ENCODE results near the gene SLAMF9.

DNA sequence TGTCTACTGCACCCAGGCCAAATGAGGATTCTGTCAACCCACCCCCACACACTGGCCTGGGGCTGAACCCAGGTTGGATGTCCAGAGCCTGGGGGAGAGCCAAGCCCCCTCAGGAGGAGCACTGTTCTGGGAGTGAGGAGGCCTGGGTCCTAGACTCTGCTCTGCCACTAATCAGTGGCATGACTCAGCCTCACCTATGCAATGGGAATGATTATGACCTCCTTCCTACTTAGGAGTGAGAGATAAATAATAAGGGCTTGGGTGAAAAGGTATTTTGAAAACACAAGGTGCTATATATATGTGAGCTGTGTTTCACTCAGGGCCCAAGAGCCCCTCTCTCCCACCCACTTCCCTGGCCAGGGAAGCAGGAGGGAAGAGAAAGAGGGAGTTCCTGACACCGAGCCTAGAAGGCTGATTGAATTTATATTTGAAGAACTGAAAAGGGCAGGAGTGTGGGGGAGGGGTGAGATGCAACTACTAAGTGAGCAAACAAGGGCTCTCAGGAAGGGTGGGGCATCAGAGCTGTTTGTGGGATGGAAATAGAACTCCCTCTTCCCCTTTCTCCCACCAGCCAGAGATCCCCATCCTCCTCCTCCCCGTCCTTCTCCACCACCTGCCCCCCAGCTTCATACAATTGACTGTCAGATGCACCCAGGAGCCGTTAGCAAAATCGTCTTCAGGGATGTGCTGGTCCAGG lies 16.8 kb downstream of the SLAMF9 start:
- TF ChIP-seq, protein P1, sequence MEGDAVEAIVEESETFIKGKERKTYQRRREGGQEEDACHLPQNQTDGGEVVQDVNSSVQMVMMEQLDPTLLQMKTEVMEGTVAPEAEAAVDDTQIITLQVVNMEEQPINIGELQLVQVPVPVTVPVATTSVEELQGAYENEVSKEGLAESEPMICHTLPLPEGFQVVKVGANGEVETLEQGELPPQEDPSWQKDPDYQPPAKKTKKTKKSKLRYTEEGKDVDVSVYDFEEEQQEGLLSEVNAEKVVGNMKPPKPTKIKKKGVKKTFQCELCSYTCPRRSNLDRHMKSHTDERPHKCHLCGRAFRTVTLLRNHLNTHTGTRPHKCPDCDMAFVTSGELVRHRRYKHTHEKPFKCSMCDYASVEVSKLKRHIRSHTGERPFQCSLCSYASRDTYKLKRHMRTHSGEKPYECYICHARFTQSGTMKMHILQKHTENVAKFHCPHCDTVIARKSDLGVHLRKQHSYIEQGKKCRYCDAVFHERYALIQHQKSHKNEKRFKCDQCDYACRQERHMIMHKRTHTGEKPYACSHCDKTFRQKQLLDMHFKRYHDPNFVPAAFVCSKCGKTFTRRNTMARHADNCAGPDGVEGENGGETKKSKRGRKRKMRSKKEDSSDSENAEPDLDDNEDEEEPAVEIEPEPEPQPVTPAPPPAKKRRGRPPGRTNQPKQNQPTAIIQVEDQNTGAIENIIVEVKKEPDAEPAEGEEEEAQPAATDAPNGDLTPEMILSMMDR (conservative IDR thresholded peaks at IDR 0.05), result no peak
- no peak for TF ChIP-seq EZH2 (IDR thresholded peaks at IDR 0.05; ENCODE audit: low read depth)
